ENCODE data around the gene CA7.
A peak's percentile ranks its signal among the peaks of the same experiment; 100 is the strongest.

Gene CA7

GRCh38 chr16:66844342-66845079 lies at the start of gene CA7:
Gene CA7, plus strand, starts transcription at chr16:66844414. Its CDS starts 74 bp downstream, at chr16:66844488.
- DNase-seq (ENCODE audit: low spot score), result no peak

- no peak for DNase-seq (ENCODE audit: low spot score)
Observed at GRCh38 chr16:66798161-66798560, 46.1 kb upstream of the CA7 start.

GRCh38 chr16:66800856-66801255 lies 43.4 kb upstream of the CA7 start:
- no peak for DNase-seq (ENCODE audit: low spot score)

GRCh38 chr16:66801320-66802105 lies 42.7 kb upstream of the CA7 start, which contains the start of gene TERB1:
Gene TERB1, minus strand, starts transcription at chr16:66801584. Its CDS starts 4,786 bp downstream, at chr16:66796798.
- no peak for DNase-seq (ENCODE audit: low spot score)

GRCh38 chr16:66802159-66802558 lies 42.1 kb upstream of the CA7 start:
- DNase-seq (ENCODE audit: low spot score), result no peak

- no peak for DNase-seq (ENCODE audit: low spot score)
Observed at GRCh38 chr16:66809765-66810164, 34.4 kb upstream of the CA7 start.

- no peak for DNase-seq (ENCODE audit: low spot score)
Observed at GRCh38 chr16:66810391-66810790, 33.8 kb upstream of the CA7 start.

- DNase-seq (ENCODE audit: low spot score), result no peak
Observed at GRCh38 chr16:66811043-66811442, 33.2 kb upstream of the CA7 start.

- DNase-seq (ENCODE audit: low spot score), result no peak
Observed at GRCh38 chr16:66814734-66815133, 29.5 kb upstream of the CA7 start.

- no peak for DNase-seq (ENCODE audit: low spot score)
Observed at GRCh38 chr16:66824006-66824405, 20.2 kb upstream of the CA7 start.

- peak; percentile 90 for DNase-seq (ENCODE audit: low spot score)
Observed at GRCh38 chr16:66830422-66831404, 13.5 kb upstream of the CA7 start, which contains the start of gene NAE1. Gene NAE1, minus strand, starts transcription at chr16:66830976. Its CDS starts 77 bp downstream, at chr16:66830899.

- DNase-seq (ENCODE audit: low spot score), result no peak
Observed at GRCh38 chr16:66832190-66832589, 12.0 kb upstream of the CA7 start.

GRCh38 chr16:66832661-66833305 lies 11.4 kb upstream of the CA7 start:
- no peak for DNase-seq (ENCODE audit: low spot score)

- no peak for DNase-seq (ENCODE audit: low spot score)
Observed at GRCh38 chr16:66834746-66835145, 9.5 kb upstream of the CA7 start.

- no peak for DNase-seq (ENCODE audit: low spot score)
Observed at GRCh38 chr16:66840883-66841282, 3.3 kb upstream of the CA7 start.

GRCh38 chr16:66841366-66841765 lies 2.8 kb upstream of the CA7 start:
- no peak for DNase-seq (ENCODE audit: low spot score)

GRCh38 chr16:66842765-66843164 lies 1.4 kb upstream of the CA7 start:
- DNase-seq (ENCODE audit: low spot score), result no peak

- no peak for DNase-seq (ENCODE audit: low spot score)
Observed at GRCh38 chr16:66843191-66843590, 1.0 kb upstream of the CA7 start.

- DNase-seq (ENCODE audit: low spot score), result no peak
Observed at GRCh38 chr16:66844009-66844341, 239 bp upstream of the CA7 start.

GRCh38 chr16:66845080-66845410 lies 831 bp downstream of the CA7 start:
- DNase-seq (ENCODE audit: low spot score), result no peak

GRCh38 chr16:66845791-66846221 lies 1.6 kb downstream of the CA7 start:
- no peak for DNase-seq (ENCODE audit: low spot score)

GRCh38 chr16:66846266-66846665 lies 2.1 kb downstream of the CA7 start:
- DNase-seq (ENCODE audit: low spot score), result no peak
